PC-9 (cell line): ENCODE measurements around the gene UCP2.

Experiments
- CTCF ChIP-seq: fragments of 200-600 bp; sonication (generic); conservative IDR thresholded peaks from 2 replicates; pipeline ENCODE4 v1.6.1; 2017; ENCODE audit warnings: mixed run types, antibody characterized with exemption, mild to moderate bottlenecking, moderate library complexity
- EZH2 ChIP-seq: fragments of 200-600 bp; sonication (generic); IDR thresholded peaks from 2 replicates; pipeline ENCODE4 v1.8.0; 2017; ENCODE audit warnings: antibody characterized with exemption, low read depth

- TF ChIP-seq CTCF (no peak), EZH2 (no peak)
Observed at GRCh38 chr11:74024261-74025029, 41.8 kb upstream of the UCP2 start.
